H1 (cell line): ENCODE data around the gene PNMA6E. TPM values are rescaled to one million over a fixed set of nuclear protein-coding genes. Genes with fewer than 3 reads are reported as not detected.

Experiments
- CTCF ChIA-PET: fragments of 300-600 bp; sonication (Branson Sonifier 250); formaldehyde crosslinking; loops from one replicate; lab custom pipeline; 2021; ENCODE audit not compliant: partially characterized antibody; lab: Charles Lee
- POLR2A ChIA-PET: fragments of 300-600 bp; sonication (Branson Sonifier 250); formaldehyde crosslinking; loops from one replicate; lab custom pipeline; 2021; ENCODE audit warnings: inconsistent platforms; ENCODE audit not compliant: partially characterized antibody; lab: Charles Lee
- DNase-seq, 2 experiments: peaks; one replicate each; pipeline versions ENCODE4 v3.0.0 to v3.0.0-alpha.2; 2010 to 2022; ENCODE audit warnings: low spot score in 2 of 2, low read depth in 1 of 2, mixed read lengths in 1 of 2
- FAIRE-seq: peaks from 2 replicates; lab custom pipeline; 2011; peaks lifted over from hg19 to GRCh38; lab: Jason Lieb, UNC
- H2AFZ ChIP-seq: 2 replicates; pipeline ENCODE4 v1.8.1; 2012; ENCODE audit warnings: low read length, inconsistent platforms
- H2AK5ac ChIP-seq: 2 replicates; pipeline ENCODE4 v1.6.1; 2013; ENCODE audit warnings: low read depth, low read length
- H2BK120ac ChIP-seq: replicated peaks from 2 replicates; pipeline ENCODE3; 2013; ENCODE audit warnings: low read depth, low read length, inconsistent platforms
- H2BK12ac ChIP-seq: 2 replicates; pipeline ENCODE4 v1.6.1; 2013; ENCODE audit warnings: low read depth, low read length
- H2BK15ac ChIP-seq: 2 replicates; pipeline ENCODE4 v1.6.1; 2013; ENCODE audit warnings: low read length
- H2BK20ac ChIP-seq: 2 replicates; pipeline ENCODE4 v1.6.1; 2013; ENCODE audit warnings: low read length
- H2BK5ac ChIP-seq: 2 replicates; pipeline ENCODE4 v1.6.1; 2013; ENCODE audit warnings: low read depth, low read length
- H3K14ac ChIP-seq: 2 replicates; pipeline ENCODE4 v1.6.1; 2013; ENCODE audit warnings: inconsistent platforms; ENCODE audit not compliant: insufficient read length
- H3K18ac ChIP-seq: 2 replicates; pipeline ENCODE4 v1.6.1; 2013; ENCODE audit warnings: low read length; ENCODE audit errors: extremely low read depth
- H3K23ac ChIP-seq: 2 replicates; pipeline ENCODE4 v1.6.1; 2013; ENCODE audit warnings: inconsistent platforms; ENCODE audit not compliant: insufficient read length
- H3K23me2 ChIP-seq: 2 replicates; pipeline ENCODE4 v1.6.1; 2013; ENCODE audit warnings: low read depth, low read length
- H3K27ac ChIP-seq: 2 replicates; pipeline ENCODE4 v1.6.1; 2011; ENCODE audit warnings: low read depth, low read length, inconsistent platforms
- H3K27me3 ChIP-seq, 4 experiments: replicated peaks in 1 of 4; 1 replicate in 1 of 4; 2 replicates in 3 of 4; pipeline versions ENCODE4 v1.6.1 to v1.8.1; 2011 to 2013; ENCODE audit warnings: low read length in 3 of 4, mild to moderate bottlenecking in 3 of 4, inconsistent platforms in 2 of 4, mixed read lengths in 2 of 4, moderate library complexity in 1 of 4; ENCODE audit not compliant: control insufficient read depth in 3 of 4, insufficient read depth in 3 of 4; ENCODE audit errors: extremely low read depth in 1 of 4
- H3K36me3 ChIP-seq, 4 experiments: 2 replicates each; pipeline versions ENCODE4 v1.6.1 to v1.8.1; 2011 to 2013; ENCODE audit warnings: mild to moderate bottlenecking in 4 of 4, low read length in 3 of 4, moderate library complexity in 2 of 4, control low read depth in 1 of 4, inconsistent platforms in 1 of 4; ENCODE audit not compliant: insufficient read depth in 4 of 4, control insufficient read depth in 2 of 4
- H3K4ac ChIP-seq: replicated peaks from 2 replicates; pipeline ENCODE3; 2013; ENCODE audit warnings: low read length, low read depth, mixed read lengths, inconsistent platforms; ENCODE audit not compliant: insufficient read length
- H3K4me1 ChIP-seq, 4 experiments: replicated peaks in 1 of 4; 1 replicate in 1 of 4; 2 replicates in 3 of 4; pipeline versions ENCODE4 v1.6.1 to v1.8.1; 2011 to 2013; ENCODE audit warnings: low read length in 3 of 4, inconsistent platforms in 2 of 4, mixed read lengths in 1 of 4; ENCODE audit not compliant: insufficient read depth in 4 of 4, control insufficient read depth in 3 of 4
- H3K4me2 ChIP-seq, 2 experiments: 2 replicates each; pipeline versions ENCODE4 v1.6.1 to v1.8.1; 2011 to 2013; ENCODE audit warnings: low read depth in 2 of 2, low read length in 2 of 2, control low read depth in 1 of 2, inconsistent platforms in 1 of 2, mild to moderate bottlenecking in 1 of 2; ENCODE audit not compliant: insufficient read depth in 1 of 2
- H3K4me3 ChIP-seq, 4 experiments: fragments of 200-600, 300-600 bp in 1 of 4; sonication (generic), shearing (Covaris generic), sonication (Bioruptor Twin) in 1 of 4; 2 replicates each; pipeline versions ENCODE4 v1.5.1 to v1.8.1; 2011 to 2016; ENCODE audit warnings: low read length in 4 of 4, low read depth in 3 of 4, control low read depth in 2 of 4, inconsistent platforms in 2 of 4, mild to moderate bottlenecking in 2 of 4, mixed read lengths in 1 of 4, moderate library complexity in 1 of 4; ENCODE audit not compliant: insufficient read depth in 2 of 4; ENCODE audit errors: extremely low read depth in 1 of 4
- H3K56ac ChIP-seq: replicated peaks from 2 replicates; pipeline ENCODE3; 2013; ENCODE audit warnings: low read depth, mild to moderate bottlenecking, mixed read lengths, low read length, inconsistent platforms; ENCODE audit not compliant: insufficient read length
- H3K79me1 ChIP-seq: 2 replicates; pipeline ENCODE4 v1.6.1; 2013; ENCODE audit warnings: low read depth, low read length, control low read depth
- H3K79me2 ChIP-seq, 2 experiments: 2 replicates each; pipeline versions ENCODE4 v1.6.1 to v1.8.1; 2012 to 2013; ENCODE audit warnings: low read length in 2 of 2, mild to moderate bottlenecking in 2 of 2, inconsistent platforms in 1 of 2; ENCODE audit not compliant: insufficient read depth in 2 of 2, control insufficient read depth in 1 of 2
- H3K9ac ChIP-seq, 4 experiments: replicated peaks in 1 of 4; 1 replicate in 1 of 4; 2 replicates in 3 of 4; pipeline versions ENCODE4 v1.6.1 to v1.8.1; 2011 to 2013; ENCODE audit warnings: low read depth in 3 of 4, low read length in 3 of 4, control low read depth in 2 of 4, mild to moderate bottlenecking in 2 of 4, moderate library complexity in 2 of 4, inconsistent platforms in 1 of 4; ENCODE audit errors: extremely low read depth in 1 of 4
- H3K9me3 ChIP-seq, 2 experiments: 2 replicates each; pipeline versions ENCODE4 v1.6.1 to v1.8.1; 2012 to 2013; ENCODE audit warnings: mild to moderate bottlenecking in 2 of 2, moderate library complexity in 2 of 2, control low read depth in 1 of 2, inconsistent platforms in 1 of 2, low read depth in 1 of 2, low read length in 1 of 2, mixed read lengths in 1 of 2; ENCODE audit not compliant: insufficient read depth in 2 of 2
- H4K20me1 ChIP-seq, 2 experiments: replicated peaks in 1 of 2; 2 replicates each; pipeline versions ENCODE3 to v1.8.1; 2011 to 2013; ENCODE audit warnings: inconsistent platforms in 2 of 2, low read length in 2 of 2, mild to moderate bottlenecking in 1 of 2; ENCODE audit not compliant: insufficient read depth in 2 of 2, control insufficient read depth in 1 of 2
- H4K5ac ChIP-seq: 2 replicates; pipeline ENCODE4 v1.6.1; 2013; ENCODE audit warnings: low read length, low read depth, mixed read lengths, inconsistent platforms; ENCODE audit not compliant: insufficient read length
- H4K8ac ChIP-seq: 2 replicates; pipeline ENCODE4 v1.8.0; 2013; ENCODE audit warnings: mild to moderate bottlenecking, moderate library complexity, low read length, inconsistent platforms; ENCODE audit not compliant: insufficient read depth; ENCODE audit errors: extremely low read depth
- H4K91ac ChIP-seq: replicated peaks from 2 replicates; pipeline ENCODE3; 2013; ENCODE audit warnings: low read length, mixed read lengths, inconsistent platforms; ENCODE audit not compliant: insufficient read length
- EZH2 ChIP-seq: fragments of 200-600 bp; sonication (generic); IDR thresholded peaks from 2 replicates; pipeline ENCODE4 v1.7.1; 2012; ENCODE audit warnings: low read depth, mild to moderate bottlenecking, moderate library complexity, low read length, inconsistent platforms; ENCODE audit not compliant: severe bottlenecking
- GABPA ChIP-seq: IDR thresholded peaks from 2 replicates; pipeline ENCODE4 v1.6.1; 2011; ENCODE audit warnings: mild to moderate bottlenecking, low read length, moderate library complexity, borderline replicate concordance; ENCODE audit not compliant: insufficient read depth
- JUND ChIP-seq: IDR thresholded peaks from 2 replicates; pipeline ENCODE4 v1.6.1; 2011; ENCODE audit warnings: mild to moderate bottlenecking, improper control_type of control experiment, low read length
- SIN3A ChIP-seq, 2 experiments: IDR thresholded peaks in 1 of 2; conservative IDR thresholded peaks in 1 of 2; 2 replicates each; pipeline ENCODE4 v1.6.1; 2011 to 2012; ENCODE audit warnings: low read length in 2 of 2, improper control_type of control experiment in 1 of 2, low read depth in 1 of 2, mild to moderate bottlenecking in 1 of 2
- WGBS, 2 experiments: shearing (Covaris generic) in 1 of 2; methylation state at CpG; one replicate each; pipeline versions ENCODE4 v1.1.6 to v1.1.7; 2013 to 2015; ENCODE audit warnings: low lambda C conversion rate in 2 of 2, mixed read lengths in 2 of 2, inconsistent platforms in 1 of 2, low coverage in 1 of 2, missing lambda C conversion rate in 1 of 2; ENCODE audit not compliant: insufficient replicate concordance in 2 of 2, insufficient coverage in 1 of 2, insufficient read length in 1 of 2; ENCODE audit errors: extremely low coverage in 1 of 2, missing lambda C conversion rate in 1 of 2; 5-methylcytosine and 5-hydroxymethylcytosine counted together
- polyA plus RNA-seq, 7 experiments: library from polyadenylated mRNA; depleted of rRNA in 3 of 7; stranded (reverse) in 5 of 7; unstranded in 2 of 7; fragments of >200 nt in 5 of 7; fragments of 200-250 nt in 2 of 7; gene quantifications; 1 replicate in 5 of 7; 2 replicates in 1 of 7; 4 replicates in 1 of 7; pipeline versions ENCODE4 v1.2.1 to v1.2.3, GENCODE V29; 2011 to 2013; ENCODE audit warnings: missing spikeins in 2 of 7, mixed read lengths in 2 of 7
- total RNA-seq: library from RNA; stranded (reverse); fragmentation: NEBNext Ultra II Directional; extraction: Animal tissue kit (Norgen Biotek cat#: 25700); gene quantifications from 2 replicates; pipeline ENCODE4 v1.2.1, GENCODE V29; 2021

The PNMA6E gene
- total and polyA plus RNA-seq, 2 of the 8 experiments (the other 6 are each of a cell fraction or from before 2014, with no cell fraction given): not detected

GRCh38 chrX:153446636-153446936 lies 45.4 kb upstream of the PNMA6E start:
- TF ChIP-seq JUND: no peak
- no peak for TF ChIP-seq GABPA
- no peak for TF ChIP-seq EZH2
- TF ChIP-seq SIN3A (conservative IDR thresholded peaks at IDR 0.05 in 1 of 2, IDR thresholded peaks at IDR 0.05 in 1 of 2; ENCODE audit: low read depth in 1 of 2, low read length in 2 of 2): no peak
- FAIRE-seq (no peak), DNase-seq (no peak)
- H3K27ac ChIP-seq: no peak overlapping the region
- no peaks in the 10 kb centered on the region for H3K9me3 ChIP-seq
- no peak overlapping the region for H4K91ac ChIP-seq
- no peak overlapping the region for H2BK5ac ChIP-seq
- H3K4me1 ChIP-seq: no peaks in the 10 kb centered on the region
- no peaks in the 10 kb centered on the region for H3K27me3 ChIP-seq
- no peak overlapping the region for H2BK20ac ChIP-seq
- H4K8ac ChIP-seq: no peak overlapping the region
- POLR2A ChIA-PET: interaction anchor here (1.2 kb wide), 1 partner anchor 9 kb away, joined by 3 read pairs; no protein-coding TSS in a partner anchor
- no peak overlapping the region for H2AK5ac ChIP-seq
- no peaks in the 10 kb centered on the region for H3K79me2 ChIP-seq
- H3K14ac ChIP-seq: no peak overlapping the region
- H3K36me3 ChIP-seq: no peaks in the 10 kb centered on the region; a peak in 1 of 8 replicates
- H4K5ac ChIP-seq: no peak overlapping the region
- no peak overlapping the region for H3K4me2 ChIP-seq
- no peaks in the 10 kb centered on the region for H3K23me2 ChIP-seq
- CTCF ChIA-PET: interaction anchor here (1.5 kb wide), 1 partner anchor 198 kb away, joined by 3 read pairs; no protein-coding TSS in a partner anchor
- H3K4ac ChIP-seq: no peak overlapping the region
- H3K4me3 ChIP-seq: no peak overlapping the region
- H2BK120ac ChIP-seq: no peak overlapping the region
- H3K23ac ChIP-seq: no peak overlapping the region
- no peak overlapping the region for H2BK15ac ChIP-seq
- 87% methylated on average over 7 of the region's 10 CpGs; no CpG with 5 or more reads in 1 of the 2 experiments for WGBS, 2 experiments
- H3K56ac ChIP-seq: no peak overlapping the region
- no peak overlapping the region for H2BK12ac ChIP-seq
- H4K20me1 ChIP-seq: no peaks in the 10 kb centered on the region
- H3K9ac ChIP-seq: no peak overlapping the region
- no peaks in the 10 kb centered on the region for H3K79me1 ChIP-seq
- no peak overlapping the region for H3K18ac ChIP-seq
- H2AFZ ChIP-seq: no peak overlapping the region
